ENCODE measurements around the gene MUC5B.

Gene MUC5B

DNA sequence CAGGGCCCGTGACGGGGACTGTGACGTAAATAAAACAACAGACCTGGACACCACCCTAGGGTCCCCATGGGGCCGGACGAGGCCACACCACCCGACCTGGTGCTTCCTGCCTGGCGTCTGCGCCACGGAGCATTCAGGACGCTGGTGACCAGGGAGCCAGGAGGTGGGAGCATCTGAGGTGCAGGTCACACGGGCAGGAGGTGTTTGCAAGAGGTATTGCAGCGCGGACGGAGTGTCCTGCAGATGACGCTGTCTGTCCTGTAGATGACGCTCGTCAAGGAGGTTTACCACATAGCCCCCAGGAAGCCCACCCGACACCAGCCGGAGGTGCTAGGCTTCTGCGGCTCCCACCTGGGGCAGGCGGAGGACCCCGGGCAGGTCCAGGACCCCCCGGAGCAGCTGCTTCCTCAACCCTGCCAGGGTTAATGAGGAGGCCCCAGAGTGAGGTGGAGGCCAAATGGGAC lies 986 bp upstream of the MUC5B start:
- no peak for DNase-seq

DNA sequence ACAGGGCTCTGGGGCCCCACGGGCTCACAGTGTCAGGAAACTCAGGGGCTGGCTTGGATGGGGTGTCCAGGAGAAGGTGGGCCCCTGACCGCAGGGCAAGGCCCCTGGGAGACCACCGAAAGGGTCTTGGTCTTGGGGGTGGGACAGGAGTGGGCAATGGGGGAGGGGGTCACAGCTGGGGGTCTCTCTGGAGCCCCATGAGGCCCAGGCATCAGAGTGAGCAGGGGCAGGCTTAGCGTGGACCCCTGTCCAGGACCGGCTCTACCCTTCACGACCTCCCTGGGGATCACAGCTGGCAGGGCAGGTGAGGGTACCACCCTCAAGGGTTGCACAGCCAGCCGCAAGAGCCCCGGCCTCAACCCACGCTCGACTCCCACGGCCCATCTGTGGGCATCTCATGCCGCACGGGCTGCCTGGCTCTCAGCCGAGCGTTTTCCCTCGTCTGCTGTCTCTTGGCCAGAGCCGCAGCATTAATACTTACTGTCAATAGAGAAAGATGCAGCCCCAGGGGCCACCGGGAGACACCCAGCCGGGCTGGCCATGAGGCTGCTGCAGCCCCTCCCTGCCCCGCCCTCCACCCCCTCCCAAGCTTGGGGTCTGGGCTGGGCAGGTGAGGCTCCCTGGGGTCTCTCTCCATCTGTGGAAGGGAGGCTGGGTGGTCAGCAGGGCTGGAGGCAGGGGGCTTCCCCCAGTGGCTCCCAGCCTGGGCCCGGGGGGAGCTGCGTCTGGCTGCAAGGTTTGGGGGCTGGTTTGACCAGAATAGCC lies 662 bp downstream of the MUC5B start:
- no peak for DNase-seq

DNA sequence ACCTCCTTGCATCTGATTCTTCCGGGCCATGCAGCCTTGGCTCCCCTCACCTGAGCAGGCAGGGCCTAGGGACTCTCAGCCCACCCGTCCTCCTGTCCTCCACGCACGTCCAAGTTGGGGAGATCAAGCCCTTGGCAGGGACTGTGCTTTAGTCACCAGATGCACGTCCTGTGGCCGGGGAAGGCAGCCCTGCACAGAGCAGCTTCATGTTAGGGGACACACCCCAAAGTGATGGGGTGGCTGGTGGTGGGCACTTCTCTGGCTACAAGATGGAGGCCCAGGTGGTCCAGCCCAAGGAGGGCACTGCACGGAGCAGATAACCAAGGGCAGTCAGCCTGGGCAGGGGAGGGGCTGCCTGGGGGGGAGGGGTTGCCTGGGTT lies 1.2 kb downstream of the MUC5B start:
- DNase-seq, result no peak

DNA sequence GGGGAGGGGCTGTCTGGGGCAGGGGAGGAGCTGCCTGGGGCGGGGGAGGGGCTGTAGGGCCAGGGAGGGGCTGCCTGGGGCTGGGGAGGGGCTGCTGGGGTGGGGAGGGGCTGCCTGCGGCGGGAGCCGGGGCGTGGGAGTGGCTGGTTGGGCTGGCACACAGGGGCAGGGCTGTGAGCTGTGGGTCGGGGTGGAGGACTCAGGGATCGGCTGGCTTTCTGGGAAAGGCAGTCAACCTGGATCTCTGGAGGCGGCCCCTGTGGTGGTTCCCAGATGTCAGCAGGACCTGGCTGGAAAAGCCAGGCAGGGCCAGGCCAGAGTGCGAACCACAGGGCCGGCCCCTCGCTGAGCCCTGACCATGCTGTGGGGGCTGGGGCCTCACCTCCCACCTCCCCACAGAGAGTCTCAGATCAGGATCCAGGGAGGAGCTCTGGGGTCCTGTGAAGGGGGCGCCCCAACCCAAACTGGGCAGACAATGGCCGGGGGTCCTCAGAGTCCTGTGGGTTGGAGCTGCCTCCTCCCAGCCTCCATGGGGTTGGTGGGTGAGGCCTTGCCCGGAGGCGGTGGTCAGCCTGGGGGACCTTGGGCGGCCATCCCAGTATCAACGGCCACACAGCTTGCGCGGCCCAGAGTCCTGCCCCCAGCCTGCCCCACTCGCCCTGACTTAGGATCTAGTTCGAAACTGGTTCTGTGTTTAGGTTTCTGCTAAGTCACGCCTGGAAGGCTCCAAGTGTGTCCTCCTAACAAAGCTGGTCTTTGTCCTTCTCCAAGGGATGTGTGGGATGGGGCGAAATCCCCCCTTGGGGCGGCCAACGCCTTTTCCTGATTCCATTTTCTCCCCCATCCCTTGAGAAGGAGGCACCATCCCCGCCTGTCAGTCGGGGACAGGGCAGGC lies 1.9 kb downstream of the MUC5B start:
- no peak for DNase-seq

DNA sequence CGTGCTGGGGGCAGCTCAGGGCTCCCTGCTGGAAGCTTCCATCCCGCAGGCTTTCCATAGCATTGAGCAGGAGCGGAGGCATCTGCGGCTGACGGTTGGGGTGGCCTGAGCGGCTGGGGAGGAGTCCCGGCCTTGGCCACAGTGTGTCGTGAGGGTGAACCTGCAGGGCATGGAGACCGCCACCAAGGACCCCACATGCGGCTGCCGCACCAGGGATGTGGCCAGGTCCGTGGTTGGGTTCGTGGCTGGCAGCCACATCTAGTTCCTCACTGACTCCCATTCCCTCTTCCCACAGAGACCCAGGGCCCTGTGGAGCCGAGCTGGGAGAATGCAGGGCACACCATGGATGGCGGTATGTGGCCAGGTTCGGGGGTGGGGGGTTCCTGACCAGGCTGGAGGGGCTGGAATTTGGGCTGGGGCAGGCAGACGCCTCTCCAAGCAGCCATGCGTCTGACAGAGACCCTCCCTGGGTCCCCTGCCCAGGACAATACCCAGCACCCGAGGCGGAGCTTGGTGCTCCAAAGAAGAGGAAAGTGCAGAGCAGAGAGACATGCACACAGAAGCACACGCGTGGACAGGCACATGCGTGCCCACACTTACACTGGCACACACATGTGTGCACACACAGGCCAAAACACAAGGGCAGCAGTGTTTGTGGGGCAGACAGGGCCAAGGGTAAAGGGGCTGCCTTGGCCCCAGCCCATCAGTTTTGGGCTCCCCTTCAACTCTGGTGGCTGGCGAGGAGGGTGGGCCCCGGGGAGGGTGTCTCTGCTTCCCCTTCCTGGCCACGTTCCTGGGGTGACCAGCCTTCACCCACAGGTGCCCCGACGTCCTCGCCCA lies 2.7 kb downstream of the MUC5B start:
- DNase-seq, result no peak

DNA sequence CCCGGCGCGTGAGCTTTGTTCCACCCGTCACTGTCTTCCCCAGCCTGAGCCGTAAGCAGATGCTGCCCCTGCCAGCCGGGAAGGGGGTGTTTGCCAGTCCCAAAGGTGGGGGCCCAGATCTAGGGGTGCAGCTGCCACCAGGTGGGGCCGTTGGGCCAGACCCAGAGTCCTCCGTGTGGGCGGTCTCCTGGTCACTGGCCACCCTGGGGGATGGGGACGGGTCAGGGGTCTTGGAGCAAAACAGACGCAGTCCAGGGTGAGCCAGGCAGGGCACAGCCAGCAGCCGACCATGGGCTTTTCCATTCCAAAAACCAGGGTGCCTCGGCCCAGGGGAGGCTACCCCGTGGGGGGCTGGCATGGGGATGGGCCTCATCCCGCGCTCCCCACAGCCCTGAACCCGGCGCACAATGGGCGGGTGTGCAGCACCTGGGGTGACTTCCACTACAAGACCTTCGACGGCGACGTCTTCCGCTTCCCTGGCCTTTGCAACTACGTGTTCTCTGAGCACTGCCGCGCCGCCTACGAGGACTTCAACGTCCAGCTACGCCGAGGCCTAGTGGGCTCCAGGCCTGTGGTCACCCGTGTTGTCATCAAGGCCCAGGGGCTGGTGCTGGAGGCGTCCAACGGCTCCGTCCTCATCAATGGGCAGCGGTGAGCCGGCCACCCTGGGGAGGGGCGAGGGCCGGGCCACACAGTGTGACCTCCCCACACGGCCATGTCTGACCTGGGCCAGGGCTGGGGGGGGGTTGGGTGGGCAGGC lies 3.5 kb downstream of the MUC5B start:
- no peak for DNase-seq

- DNase-seq, result no peak
Observed at GRCh38 chr11:1226986-1227550, 4.2 kb downstream of the MUC5B start.

DNA sequence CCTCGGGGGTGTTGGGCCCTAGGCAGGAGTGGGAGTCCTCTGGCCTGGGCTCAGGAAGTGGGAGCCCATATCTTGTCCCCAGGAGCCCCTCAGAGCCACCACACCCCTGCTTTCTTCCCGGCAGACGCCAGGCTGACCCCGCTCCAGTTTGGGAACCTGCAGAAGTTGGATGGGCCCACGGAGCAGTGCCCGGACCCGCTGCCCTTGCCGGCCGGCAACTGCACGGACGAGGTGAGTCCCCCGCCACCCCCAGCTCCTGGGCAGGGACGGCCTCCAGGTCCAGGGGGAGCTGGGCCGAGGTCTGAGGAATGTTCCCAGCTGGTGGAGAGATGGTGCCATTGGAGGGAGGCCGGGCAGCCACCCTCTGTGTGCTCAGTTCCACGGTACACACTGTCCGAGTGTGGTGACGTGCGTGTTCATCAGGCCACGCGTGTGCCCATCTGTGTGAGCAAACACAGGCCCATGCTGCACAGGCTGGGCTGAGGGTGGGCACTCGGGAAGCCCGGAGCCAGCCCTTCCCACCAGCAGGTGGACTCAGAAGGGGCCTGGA lies 4.8 kb downstream of the MUC5B start:
- no peak for DNase-seq

DNA sequence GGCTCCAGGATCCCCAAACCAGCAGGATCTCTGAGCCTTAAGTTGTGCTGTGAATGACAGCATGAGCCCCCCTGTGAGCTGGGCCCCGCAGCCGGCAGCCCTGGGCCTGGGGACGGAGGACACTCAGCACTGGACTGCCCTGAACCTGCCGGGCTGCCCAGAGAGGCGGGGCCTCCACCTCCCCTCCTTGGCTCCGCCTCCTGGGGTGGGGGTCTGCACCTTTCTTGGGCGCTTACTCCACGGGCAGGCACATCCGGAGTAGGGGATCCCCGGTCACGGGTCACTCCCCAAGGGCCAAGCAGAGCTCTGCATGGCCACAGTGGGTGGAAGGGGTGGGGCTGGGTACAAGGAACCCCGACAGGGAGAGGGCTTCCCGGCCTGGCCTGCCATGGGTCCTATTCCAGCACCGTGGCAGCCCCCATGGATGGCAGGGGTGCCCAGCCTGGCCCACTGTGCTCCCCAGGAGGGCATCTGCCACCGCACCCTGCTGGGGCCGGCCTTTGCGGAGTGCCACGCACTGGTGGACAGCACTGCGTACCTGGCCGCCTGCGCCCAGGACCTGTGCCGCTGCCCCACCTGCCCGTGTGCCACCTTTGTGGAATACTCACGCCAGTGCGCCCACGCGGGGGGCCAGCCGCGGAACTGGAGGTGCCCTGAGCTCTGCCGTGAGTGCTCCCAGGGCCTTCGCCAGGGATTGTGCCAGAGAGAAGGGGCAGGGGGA lies 5.4 kb downstream of the MUC5B start:
- DNase-seq, result no peak

GRCh38 chr11:1228921-1229451 lies 6.1 kb downstream of the MUC5B start:
- no peak for DNase-seq

DNA sequence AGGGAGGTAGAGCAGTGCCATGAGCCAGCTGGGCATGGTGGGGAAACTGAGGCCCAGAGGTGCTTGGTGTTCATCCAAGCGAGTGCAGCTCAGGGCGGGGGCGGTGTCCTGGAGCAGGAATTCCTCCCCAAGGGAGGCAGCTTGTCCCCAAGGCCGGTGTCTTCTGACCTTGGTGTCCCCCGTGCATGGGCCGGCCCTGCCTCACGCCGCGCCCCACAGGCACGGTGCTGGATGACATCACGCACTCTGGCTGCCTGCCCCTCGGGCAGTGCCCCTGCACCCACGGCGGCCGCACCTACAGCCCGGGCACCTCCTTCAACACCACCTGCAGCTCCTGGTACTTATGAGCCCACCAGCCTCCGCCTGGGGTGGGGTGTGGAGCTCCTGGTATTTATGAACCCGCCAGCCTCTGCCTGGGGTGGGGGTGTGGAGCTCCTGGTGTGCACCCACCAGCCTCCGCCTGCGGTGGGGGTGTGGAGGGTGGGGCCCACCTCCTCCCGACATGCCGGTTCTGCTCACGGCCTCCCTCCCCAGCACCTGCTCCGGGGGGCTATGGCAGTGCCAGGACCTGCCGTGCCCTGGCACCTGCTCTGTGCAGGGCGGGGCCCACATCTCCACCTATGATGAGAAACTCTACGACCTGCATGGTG lies 6.7 kb downstream of the MUC5B start:
- DNase-seq, result no peak

DNA sequence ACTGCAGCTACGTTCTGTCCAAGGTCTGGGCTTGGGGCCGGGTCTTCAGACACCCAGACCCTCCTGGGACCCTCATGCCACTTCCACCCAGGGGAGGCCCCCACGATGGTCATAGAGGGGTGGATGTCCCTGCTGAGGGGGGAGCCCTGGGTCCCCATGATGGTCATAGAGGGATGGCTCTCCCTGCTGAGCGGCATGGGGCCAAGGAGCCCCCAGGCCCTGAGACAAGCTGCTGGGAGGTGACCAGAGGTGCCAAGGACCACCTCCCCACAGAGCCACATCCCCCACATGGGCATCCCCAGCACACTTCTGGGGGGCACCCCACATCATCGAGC lies 7.2 kb downstream of the MUC5B start:
- no peak for DNase-seq

- DNase-seq, result no peak
Observed at GRCh38 chr11:1230456-1231395, 7.9 kb downstream of the MUC5B start.

- DNase-seq, result no peak
Observed at GRCh38 chr11:1231396-1232020, 8.6 kb downstream of the MUC5B start.

- DNase-seq, result no peak
Observed at GRCh38 chr11:1232021-1232882, 9.4 kb downstream of the MUC5B start.

DNA sequence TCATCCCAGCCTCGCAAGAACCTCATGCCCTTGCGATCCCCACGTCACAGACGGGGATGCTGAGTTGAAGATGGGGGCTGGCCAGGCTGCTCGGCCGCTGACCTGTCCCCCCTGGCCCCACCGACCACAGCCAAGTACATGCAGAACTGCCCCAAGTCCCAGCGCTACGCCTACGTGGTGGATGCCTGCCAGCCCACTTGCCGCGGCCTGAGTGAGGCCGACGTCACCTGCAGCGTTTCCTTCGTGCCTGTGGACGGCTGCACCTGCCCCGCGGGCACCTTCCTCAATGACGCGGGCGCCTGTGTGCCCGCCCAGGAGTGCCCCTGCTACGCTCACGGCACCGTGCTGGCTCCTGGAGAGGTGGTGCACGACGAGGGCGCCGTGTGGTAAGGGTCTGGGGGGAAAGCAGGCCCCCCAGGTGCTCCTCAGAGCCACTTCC lies 10.0 kb downstream of the MUC5B start:
- DNase-seq, result no peak

DNA sequence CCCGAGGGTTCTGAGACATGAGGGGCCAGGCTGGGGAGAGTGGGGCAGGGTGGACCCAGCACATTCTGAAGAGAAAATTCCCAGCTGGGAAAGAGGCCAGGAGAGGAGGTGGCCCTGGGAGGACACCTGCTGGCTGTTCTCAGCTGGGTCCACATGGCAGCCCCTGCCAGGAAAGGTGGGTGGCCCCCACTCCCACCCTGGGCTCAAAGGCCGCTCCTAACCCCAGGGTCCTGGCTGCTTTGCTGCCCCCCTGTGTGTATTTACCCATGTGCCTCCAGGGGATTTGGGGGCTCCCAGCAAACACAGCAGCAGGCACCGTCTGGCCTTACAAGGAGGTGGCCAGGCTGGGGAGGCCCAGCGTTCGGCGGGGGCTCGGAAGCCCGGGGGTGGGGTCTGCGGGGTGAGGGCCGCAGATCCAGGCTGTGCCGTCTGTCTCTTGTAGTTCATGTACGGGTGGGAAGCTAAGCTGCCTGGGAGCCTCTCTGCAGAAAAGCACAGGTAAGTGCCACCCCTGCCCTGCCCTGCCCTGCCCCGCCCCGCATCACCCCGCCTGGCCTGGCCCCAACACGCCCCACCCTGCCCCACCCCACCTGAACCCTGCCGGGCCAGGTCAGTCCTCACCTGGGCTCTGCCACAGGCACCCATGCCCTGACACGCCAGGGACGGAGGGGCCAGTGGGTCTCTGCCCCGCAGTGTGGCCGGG lies 10.6 kb downstream of the MUC5B start:
- no peak for DNase-seq

Data from C1 segment of cervical spinal cord (tissue), 14 donors.